Subcutaneous adipose tissue (tissue), 4 donors: ENCODE results near the gene EXOSC1. TPM values are rescaled to one million over a fixed set of nuclear protein-coding genes. Genes with fewer than 3 reads are reported as not detected.

Experiments used
- CTCF ChIP-seq: fragments of 450-650 bp; IDR thresholded peaks from one replicate; pipeline ENCODE4 v1.5.1; 2016; ENCODE audit warnings: low read depth, mild to moderate bottlenecking, control low read depth, antibody characterized with exemption, moderate library complexity
- total RNA-seq, 4 donors: library from RNA; depleted of rRNA; stranded (reverse); fragments of >200 nt; gene quantifications; one replicate each; pipeline ENCODE4 v1.1.0, GENCODE V29; 2016

The EXOSC1 gene
- total RNA-seq, 4 donors from 2014 or later, result 20.5 to 25.8 (median 22.9) TPM

GRCh38 chr10:97483506-97483905 is 37.7 kb upstream of the EXOSC1 start:
- no peak for TF ChIP-seq CTCF

- no peak for TF ChIP-seq CTCF
These were observed 36.6 kb upstream of the EXOSC1 start for GRCh38 chr10:97482381-97482780.

- no peak for TF ChIP-seq CTCF
These were observed 35.3 kb upstream of the EXOSC1 start for GRCh38 chr10:97481071-97481470.

- TF ChIP-seq CTCF, result no peak
These were observed 34.1 kb upstream of the EXOSC1 start for GRCh38 chr10:97479939-97480338.

GRCh38 chr10:97475936-97476594 is 30.3 kb upstream of the EXOSC1 start:
- TF ChIP-seq CTCF, result no peak

GRCh38 chr10:97474918-97475317 is 29.1 kb upstream of the EXOSC1 start:
- no peak for TF ChIP-seq CTCF

GRCh38 chr10:97468162-97468561 is 22.4 kb upstream of the EXOSC1 start:
- TF ChIP-seq CTCF, result no peak
